Stromal cell of bone marrow (primary cell): ENCODE results near the gene RASD2.

Experiments
- DNase-seq: peaks from one replicate; pipeline ENCODE4 v3.0.0-alpha.2; 2012; ENCODE audit warnings: low read depth

Gene RASD2

GRCh38 chr22:35519306-35520000 lies 21.2 kb upstream of the RASD2 start:
- DNase-seq = no peak

DNA sequence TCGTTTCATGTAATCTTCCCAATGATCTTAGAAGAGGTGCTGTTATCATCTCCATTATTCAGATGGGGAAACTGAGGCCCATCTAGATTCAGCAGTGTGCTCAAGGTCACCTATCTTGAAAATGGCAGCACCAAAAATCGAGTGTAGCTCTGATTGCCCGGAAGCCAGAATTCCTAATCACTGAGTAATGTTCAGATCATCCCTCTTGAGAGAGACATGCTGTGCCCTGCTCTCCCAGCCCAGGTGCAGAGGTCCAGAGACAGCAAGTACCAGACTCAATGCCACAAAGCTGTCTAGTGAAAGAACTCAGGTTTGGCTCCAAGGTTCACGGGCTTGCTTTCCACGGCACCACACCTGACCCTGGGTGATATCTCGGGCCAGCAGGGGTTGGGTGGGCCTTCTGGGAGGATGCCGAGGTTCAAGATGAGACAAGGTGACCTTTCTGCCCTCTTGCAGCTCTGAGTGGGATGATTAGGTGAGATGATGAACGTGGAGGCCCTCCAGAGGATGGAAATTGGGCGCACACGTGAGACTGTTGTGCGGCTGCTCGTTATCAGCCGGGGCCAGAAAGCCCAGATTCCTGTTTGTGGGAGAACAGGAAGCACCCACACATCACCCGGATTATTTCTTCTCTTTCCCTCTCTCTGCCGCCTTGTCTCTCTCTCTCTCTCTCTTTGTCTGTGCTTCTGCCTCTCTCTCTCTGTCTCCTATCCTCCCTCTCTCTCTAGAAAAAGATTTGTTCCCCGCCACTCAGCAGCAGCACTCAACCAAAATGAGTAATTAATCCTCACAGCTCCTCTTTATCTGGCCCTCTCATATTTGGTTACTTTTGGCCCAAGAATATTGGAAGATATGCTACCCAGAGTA lies 19.0 kb upstream of the RASD2 start:
- no peak for DNase-seq

- DNase-seq = no peak
Observed at GRCh38 chr22:35522225-35523149, 18.1 kb upstream of the RASD2 start.

DNA sequence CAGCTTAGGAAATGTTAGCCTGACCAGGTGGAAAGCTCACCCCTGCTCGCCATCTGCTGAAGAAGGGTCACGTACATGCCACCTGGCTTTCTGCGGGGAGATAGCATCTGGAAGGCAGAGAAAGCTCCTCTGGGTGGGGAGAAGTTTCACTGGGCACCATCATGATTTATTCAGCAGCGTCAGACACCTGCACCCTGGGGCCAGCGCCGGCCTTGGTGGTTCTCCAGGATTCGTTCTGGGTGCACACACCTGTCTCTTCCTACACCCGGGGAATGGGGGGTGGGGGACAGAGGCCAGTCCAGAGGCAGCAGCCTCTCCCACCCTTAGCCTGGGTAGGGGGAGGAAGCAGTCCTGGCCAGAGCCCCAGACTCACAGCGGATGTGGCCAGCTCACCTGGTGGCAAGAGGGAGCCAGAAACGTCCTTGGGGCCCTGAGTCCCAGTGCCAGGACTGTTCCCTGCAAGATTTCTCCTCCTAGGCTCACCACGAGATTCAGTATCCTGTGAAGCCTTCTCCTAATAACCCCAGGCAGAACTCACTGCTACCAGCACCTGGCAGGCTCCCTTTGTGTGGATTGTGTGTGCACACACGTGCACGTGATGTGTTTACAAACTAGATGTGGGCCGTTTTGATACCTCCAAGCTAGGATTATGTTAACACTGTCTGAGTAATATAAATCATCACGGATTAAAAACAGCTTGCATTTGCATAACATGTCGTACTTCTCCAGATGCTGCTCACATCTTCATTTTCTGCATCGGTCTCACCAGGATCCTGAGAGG lies 17.3 kb upstream of the RASD2 start:
- no peak for DNase-seq

DNA sequence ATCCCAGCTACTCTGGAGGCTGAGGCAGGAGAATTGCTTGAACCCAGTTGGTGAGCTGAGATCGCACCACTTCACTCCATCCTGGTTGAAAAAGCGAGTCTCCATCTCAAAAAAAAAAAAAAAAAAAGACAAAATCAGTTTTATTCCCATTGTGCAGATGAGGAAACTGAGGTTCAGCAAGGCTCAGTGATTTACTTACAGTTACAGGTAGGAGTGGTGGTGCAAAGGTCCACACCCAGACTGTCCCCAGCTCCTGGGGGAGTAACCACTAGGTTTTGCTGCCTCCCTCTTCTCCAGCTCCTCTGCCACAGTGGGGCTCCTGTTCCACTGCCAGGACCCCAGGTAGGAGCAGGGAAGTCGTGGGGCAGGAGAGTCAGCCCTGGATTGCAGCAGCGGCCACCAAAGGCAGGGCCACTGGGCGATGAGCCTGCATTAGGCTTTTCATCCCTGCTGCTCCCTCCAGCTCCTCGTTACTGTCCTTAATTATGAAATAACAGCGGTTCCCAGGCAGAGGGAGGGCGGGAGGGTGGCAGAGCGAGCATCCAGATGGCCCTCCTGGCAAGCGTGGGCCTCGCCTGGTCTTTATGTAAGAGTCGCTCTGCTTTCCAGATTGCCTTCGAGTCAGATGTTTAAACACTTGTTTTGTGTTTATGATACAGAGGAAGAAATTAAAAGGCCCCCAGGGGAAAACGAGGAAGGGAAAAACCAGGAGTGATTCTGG lies 15.5 kb upstream of the RASD2 start:
- no peak for DNase-seq

DNA sequence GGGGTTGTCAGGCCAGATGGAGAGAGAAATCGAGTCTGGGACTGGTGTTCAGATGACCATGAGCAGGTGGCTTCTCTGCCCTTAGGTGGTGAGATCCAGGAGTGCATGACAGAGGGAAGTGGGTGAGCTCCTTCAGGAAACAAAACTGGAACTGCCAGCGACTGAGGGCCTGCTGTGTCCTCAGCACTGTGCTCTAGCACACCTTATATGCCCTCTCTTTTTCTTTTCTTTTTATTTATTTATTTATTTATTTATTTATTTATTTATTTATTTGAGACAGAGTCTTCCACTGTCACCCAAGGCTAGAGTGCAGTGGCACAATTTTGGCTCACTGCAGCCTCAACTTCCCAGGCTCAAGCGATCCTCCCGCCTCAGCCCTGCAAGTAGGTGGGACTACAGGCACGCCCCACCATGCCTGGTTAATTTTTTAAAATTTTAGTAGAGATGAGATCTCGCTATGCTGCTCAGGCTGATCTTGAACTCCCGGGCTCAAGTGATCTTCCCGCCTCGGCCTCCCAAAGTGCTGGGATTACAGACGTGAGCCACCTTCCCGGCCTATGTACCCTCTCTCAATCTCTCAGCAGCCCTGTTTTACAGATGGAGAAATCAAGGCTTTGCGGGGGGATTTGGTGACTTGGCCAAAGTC lies 14.8 kb upstream of the RASD2 start:
- DNase-seq = no peak

- no peak for DNase-seq
Observed at GRCh38 chr22:35526333-35526979, 14.2 kb upstream of the RASD2 start.

DNA sequence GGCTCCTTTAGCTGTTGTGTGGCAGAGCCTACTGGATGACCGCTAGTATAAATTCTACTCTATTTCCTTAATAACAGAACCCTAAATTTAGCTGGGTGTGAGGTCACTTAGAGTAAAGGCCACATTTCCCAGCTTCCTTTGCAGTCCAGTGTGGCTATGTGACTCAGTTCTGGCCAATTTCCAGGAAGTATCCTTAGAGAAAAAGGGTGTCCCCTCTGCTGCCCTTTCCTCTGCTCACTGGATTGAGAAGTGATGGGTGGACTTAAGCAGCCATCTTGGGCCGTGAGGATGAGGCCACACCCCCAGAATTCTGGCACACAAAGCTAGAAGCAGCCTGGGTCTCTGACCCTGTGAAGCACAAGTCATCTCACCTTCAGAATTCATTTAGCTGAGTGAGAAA lies 11.7 kb upstream of the RASD2 start:
- no peak for DNase-seq

- DNase-seq = no peak
Observed at GRCh38 chr22:35530700-35531099, 9.9 kb upstream of the RASD2 start.

- DNase-seq = no peak
Observed at GRCh38 chr22:35531202-35531601, 9.4 kb upstream of the RASD2 start.

DNA sequence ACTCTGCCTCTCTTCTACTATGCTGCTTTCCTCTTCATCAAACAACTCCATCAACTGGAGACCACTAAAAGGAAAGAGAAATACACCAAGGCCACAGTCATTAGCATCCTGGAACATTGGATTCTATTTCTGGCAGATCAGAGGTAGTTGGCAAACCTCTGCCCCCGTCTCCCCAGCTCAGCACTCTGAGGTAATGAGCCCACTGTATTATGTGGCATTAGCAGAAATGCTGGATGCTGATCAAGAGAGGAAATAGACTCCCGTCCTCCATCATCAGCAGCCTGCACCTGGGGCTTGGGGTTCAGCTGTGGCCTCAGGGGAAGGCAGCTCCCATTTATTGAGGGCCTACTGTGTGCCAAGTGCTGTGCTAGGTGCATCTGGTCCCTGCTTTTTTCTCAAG lies 9.0 kb upstream of the RASD2 start:
- DNase-seq = no peak

DNA sequence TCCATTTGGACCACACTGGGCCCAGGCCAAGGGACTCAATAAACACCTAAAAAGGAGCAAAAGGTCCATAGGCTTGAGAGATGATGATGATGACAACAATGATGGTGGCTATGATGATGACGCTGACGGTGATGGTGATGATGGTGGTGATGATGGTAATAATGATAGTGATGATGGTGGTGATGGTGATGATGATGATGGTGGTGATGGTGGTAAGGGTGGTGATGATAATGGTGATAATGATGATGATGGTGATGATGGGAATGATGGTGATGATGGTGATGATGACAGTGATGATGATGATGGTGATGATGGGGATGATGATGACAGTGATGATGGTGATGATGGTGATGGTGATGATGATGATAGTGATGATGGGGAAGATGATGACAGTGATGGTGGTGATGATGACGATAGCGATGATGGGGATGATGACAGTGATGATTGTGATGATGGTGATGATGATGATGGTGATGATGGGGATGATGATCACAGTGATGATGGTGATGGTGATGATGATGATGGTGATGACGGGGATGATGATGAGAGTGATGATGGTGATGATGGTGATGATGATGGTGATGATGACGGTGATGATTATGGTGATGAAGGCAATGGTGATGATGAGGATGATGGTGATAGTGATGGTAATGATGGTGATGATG lies 7.1 kb upstream of the RASD2 start:
- no peak for DNase-seq

DNA sequence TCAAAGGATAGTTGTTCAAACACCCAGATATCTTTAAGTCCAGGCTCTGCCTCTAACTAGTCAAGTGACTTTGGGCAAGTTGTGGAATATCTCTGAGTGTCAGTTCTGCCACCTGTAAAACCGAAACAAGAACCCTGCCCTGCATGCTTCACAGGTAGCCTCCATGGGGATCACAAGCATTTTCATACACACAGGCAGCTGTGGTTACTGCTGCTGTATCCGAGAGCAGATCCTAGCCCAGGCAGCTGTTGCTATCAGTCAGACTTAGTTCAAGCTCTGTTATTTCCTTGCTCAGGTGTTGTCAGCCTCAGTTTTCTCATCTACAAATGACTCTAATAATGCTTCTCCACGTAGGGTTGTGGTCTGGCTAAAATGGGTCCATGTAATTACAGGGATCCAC lies 6.5 kb upstream of the RASD2 start:
- DNase-seq = no peak

GRCh38 chr22:35537232-35537631 lies 3.4 kb upstream of the RASD2 start:
- no peak for DNase-seq

GRCh38 chr22:35538801-35539321 lies 1.8 kb upstream of the RASD2 start:
- DNase-seq = no peak

DNA sequence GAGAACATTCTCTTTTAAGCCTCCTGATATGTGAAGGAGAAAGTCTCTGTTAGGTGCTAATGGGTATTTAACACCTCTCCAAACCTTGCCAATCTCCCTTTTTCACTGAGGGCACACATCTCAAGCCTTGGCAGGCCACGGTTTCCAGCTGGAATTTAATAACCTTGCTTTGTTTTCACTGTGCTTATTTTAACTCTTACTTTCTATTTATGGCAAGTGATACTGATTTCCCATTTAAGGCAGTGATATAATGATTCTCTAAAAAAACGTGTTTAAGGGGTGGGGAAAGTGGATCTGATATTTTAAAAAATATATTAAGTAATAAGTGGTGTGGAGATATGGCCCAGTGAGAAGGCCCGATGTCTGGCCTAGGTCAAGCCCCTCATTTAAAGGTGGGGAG lies 1.1 kb upstream of the RASD2 start:
- DNase-seq = no peak

DNA sequence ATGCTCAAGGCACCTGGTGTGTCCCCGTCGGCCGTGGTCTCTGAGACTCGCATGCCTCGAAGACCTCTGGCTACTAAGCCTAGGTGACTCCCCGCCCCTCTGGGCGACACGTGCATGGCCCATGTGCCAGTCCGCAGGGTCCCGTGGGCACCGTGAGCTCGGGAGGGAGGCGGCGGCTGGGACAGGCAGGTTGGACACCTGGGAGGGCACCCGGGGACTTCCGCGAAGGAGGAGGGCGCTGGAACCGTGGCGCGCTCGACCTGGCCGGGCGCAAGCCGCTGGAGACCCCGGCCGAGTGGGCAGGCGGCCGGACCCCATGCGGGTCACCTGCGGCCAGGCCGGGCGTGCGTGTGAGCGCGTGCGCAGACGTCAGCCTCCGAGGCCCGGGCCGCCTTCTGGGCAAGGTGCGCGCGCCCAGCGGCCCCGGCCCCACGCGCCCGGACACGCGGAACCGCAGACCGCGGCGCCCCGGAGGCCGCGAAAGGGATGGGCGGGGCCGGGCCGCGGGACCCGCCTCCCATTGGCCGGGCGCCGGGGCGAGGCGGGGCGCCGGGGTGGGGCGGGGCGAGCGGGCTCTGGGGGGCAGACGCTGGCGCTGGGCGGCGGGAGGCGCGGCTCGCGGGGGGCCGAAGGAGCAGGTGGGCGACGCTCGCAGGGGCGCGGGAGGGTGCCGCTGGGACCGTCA lies 579 bp upstream of the RASD2 start:
- DNase-seq = no peak

GRCh38 chr22:35541254-35541748 lies 670 bp downstream of the RASD2 start:
- DNase-seq = no peak
